Measurements from ENCODE around the gene SLC16A3. TPM values are rescaled to one million over a fixed set of nuclear protein-coding genes. Genes with fewer than 3 reads are reported as not detected.

Gene SLC16A3
- total RNA-seq, 4 donors from 2014 or later = 42.1 to 75.5 (median 44.2) TPM

- Histone ChIP-seq H3K36me3 (peaks cover 5 to 6% of the 10 kb centered on the region in 2 donors), H3K27ac (no peak overlapping the region), H3K27me3 (no peaks in the 10 kb centered on the region), H3K4me3 (replicated peaks in 1 of 3) (no peak overlapping the region), H3K9me3 (no peaks in the 10 kb centered on the region), H3K4me1 (peaks cover under 1 to 6% of the 10 kb centered on the region in 2 donors)
- intact Hi-C loops (cut with DNase I) = no loop called here
- peak in 1 of 2 donors; percentile 21 for DNase-seq
- TF ChIP-seq, protein P1, sequence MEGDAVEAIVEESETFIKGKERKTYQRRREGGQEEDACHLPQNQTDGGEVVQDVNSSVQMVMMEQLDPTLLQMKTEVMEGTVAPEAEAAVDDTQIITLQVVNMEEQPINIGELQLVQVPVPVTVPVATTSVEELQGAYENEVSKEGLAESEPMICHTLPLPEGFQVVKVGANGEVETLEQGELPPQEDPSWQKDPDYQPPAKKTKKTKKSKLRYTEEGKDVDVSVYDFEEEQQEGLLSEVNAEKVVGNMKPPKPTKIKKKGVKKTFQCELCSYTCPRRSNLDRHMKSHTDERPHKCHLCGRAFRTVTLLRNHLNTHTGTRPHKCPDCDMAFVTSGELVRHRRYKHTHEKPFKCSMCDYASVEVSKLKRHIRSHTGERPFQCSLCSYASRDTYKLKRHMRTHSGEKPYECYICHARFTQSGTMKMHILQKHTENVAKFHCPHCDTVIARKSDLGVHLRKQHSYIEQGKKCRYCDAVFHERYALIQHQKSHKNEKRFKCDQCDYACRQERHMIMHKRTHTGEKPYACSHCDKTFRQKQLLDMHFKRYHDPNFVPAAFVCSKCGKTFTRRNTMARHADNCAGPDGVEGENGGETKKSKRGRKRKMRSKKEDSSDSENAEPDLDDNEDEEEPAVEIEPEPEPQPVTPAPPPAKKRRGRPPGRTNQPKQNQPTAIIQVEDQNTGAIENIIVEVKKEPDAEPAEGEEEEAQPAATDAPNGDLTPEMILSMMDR (IDR thresholded peaks at IDR 0.05) = no peak
- TF ChIP-seq POLR2A (IDR thresholded peaks at IDR 0.05) = no peak
- WGBS, 2 donors = 85 to 90% methylated on average over 13 of the region's 13 CpGs
These were observed 27.9 kb upstream of the SLC16A3 start for GRCh38 chr17:82200743-82201497.

- Histone ChIP-seq H3K4me1 (peaks cover 4 to 11% of the 10 kb centered on the region in 2 donors), H3K4me3 (replicated peaks in 1 of 3) (no peak overlapping the region), H3K9me3 (no peaks in the 10 kb centered on the region), H3K27ac (no peak overlapping the region), H3K36me3 (peaks cover 2 to 6% of the 10 kb centered on the region in 2 donors), H3K27me3 (no peaks in the 10 kb centered on the region)
- TF ChIP-seq POLR2A (IDR thresholded peaks at IDR 0.05) = no peak
- TF ChIP-seq, protein P1 (IDR thresholded peaks at IDR 0.05) = no peak
- 94 to 98% methylated on average over 19 to 22 of the region's 23 CpGs for WGBS, 2 donors
- DNase-seq = peak in 1 of 2 donors; percentile 27
- intact Hi-C loops (cut with DNase I) = no loop called here
These were observed 27.3 kb upstream of the SLC16A3 start for GRCh38 chr17:82201498-82201910.

DNA sequence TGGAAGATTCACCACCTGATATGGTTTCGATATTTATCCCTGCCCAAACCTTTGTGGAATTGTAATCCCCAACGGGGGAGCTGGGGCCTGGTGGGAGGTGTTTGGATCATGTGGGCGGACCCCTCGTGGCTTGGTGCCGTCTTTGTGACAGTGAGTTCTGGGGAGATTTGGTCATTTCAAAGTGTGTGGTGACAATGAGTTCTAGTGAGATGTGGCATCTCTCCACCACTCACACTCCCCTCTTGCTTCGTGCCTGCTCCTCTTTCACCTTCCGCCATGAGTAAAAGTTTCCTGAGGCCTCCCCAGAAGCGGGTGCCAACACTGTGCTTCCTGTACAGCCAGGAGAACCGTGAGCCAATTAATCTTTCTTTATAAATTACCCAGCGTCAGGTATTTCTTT, 25.9 kb upstream of the SLC16A3 start:
- intact Hi-C loops (cut with DNase I) = no loop called here
- DNase-seq = no peak
- no peaks in the 10 kb centered on the region for H3K9me3 ChIP-seq
- peaks cover 0 to 2% of the 10 kb centered on the region in 2 donors for H3K36me3 ChIP-seq
- no peak overlapping the region for H3K27ac ChIP-seq
- no peak for TF ChIP-seq POLR2A (IDR thresholded peaks at IDR 0.05)
- TF ChIP-seq, protein P1 (IDR thresholded peaks at IDR 0.05) = no peak
- 82 to 85% methylated on average over 10 of the region's 10 CpGs for WGBS, 2 donors
- H3K4me1 ChIP-seq = peaks cover 4 to 11% of the 10 kb centered on the region in 2 donors
- H3K4me3 ChIP-seq (replicated peaks in 1 of 3) = no peak overlapping the region
- H3K27me3 ChIP-seq = no peaks in the 10 kb centered on the region

DNA sequence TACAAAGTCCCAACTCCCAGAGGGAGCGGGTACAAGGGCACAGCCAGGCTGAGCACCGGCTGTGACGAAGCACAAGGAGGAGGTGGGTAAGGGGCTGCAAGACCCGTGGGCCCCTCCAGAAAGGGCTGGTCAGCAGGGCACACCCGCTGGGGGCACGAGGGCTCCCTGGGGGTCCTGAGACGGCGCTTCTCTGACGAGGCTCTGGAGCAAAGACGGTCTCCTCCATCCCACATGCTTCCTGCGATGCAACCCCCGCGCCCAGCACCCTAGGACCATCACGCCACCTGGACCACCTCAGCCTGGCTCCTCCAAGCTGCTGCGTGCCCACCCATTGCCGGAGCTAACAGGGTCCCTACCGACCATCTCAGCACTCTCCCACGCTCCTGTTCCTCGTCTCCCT, 24.9 kb upstream of the SLC16A3 start:
- intact Hi-C loops (cut with DNase I) = loop anchor here (2.0 kb wide), 1 partner anchor 117 kb away; no protein-coding TSS in a partner anchor

More for the DNA sequence above, 24.9 kb upstream of the SLC16A3 start:
- WGBS, 2 donors = 92 to 94% methylated on average over 18 to 19 of the region's 19 CpGs
- TF ChIP-seq, protein P1 (IDR thresholded peaks at IDR 0.05) = no peak
- TF ChIP-seq POLR2A (IDR thresholded peaks at IDR 0.05) = no peak
- Histone ChIP-seq H3K9me3 (no peaks in the 10 kb centered on the region), H3K27ac (no peak overlapping the region), H3K36me3 (no peaks in the 10 kb centered on the region), H3K4me1 (peaks cover 4 to 11% of the 10 kb centered on the region in 2 donors), H3K4me3 (replicated peaks in 1 of 3) (no peak overlapping the region), H3K27me3 (no peaks in the 10 kb centered on the region)
- DNase-seq = no peak
